Measurements from ENCODE around the gene ARHGEF28. TPM values are rescaled to one million over a fixed set of nuclear protein-coding genes. Genes with fewer than 3 reads are reported as not detected.

ARHGEF28 gene
- total and polyA plus RNA-seq, 4 donors = 4.8 to 27.8 (median 12.7) TPM

DNA sequence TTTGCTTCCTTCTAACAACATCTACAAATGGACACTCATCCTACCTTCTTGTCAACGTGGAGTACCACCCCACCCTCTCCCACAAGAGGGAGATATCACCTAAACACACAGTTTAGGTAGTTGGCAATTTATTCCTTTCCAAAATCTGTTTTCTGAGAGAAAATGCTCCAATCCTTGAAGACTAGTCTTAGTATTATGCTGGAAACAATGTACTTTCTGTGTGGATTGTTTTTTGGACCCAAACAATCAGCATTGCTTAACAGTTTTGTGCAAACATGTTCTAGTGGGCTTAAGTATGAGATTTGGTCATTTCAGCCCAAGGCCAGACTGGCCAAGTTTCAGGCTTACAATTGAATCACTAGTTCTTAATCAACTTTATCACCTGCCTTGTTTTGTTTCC lies 359.1 kb downstream of the ARHGEF28 start:
- DNase-seq (no peak), ATAC-seq (ENCODE audit: low FRiP score) (no peak)
- H3K27ac ChIP-seq (ENCODE audit: low read depth in 1 of 2, low read length in 2 of 2) = no peak overlapping the region
- H3K4me1 ChIP-seq (ENCODE audit: control insufficient read depth in 1 of 2, insufficient read depth in 2 of 2, low read length in 2 of 2) = no peaks in the 10 kb centered on the region
- H3K4me3 ChIP-seq (ENCODE audit: low read length in 2 of 2) = no peak overlapping the region
- H3K9me3 ChIP-seq (ENCODE audit: control insufficient read depth, low read length) = peaks cover 1% of the 10 kb centered on the region
- intact Hi-C loops (cut with DNase I) = loop anchor here in 1 of 2 donors (10.0 kb wide), 1 partner anchor 660 kb away; the partner anchor contains the start of gene ENC1
- WGBS, 2 donors = 16 to 18% methylated on average over 1 of the region's 1 CpG
- H3K27me3 ChIP-seq (ENCODE audit: control insufficient read depth in 1 of 2, insufficient read depth in 2 of 2, low read length in 1 of 2) = no peaks in the 10 kb centered on the region
- H3K36me3 ChIP-seq (ENCODE audit: control insufficient read depth in 1 of 2, insufficient read depth in 2 of 2, low read length in 1 of 2) = no peaks in the 10 kb centered on the region

DNA sequence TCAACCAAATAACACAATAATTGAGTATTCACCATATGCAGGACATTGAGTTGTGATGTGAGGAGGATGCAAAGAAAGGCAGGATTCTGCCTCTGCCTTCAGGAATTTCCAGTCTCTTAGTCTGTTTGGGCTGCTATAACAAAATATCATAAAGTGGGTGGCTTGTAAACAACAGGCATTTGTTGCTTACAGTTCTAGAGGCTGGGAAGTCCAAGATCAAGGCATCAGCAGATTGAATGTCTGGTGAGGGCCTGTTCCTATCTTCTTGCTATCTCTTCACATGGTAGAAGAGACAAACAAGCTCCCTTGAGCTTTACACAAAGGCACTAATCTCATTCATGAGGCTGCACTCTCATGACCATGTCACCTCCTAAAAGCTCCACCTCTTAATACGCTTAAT lies 360.7 kb downstream of the ARHGEF28 start:
- intact Hi-C loops (cut with DNase I) = loop anchor here in 1 of 2 donors (10.0 kb wide), 1 partner anchor 658 kb away; the partner anchor contains the start of gene ENC1
- no peaks in the 10 kb centered on the region for H3K27me3 ChIP-seq (ENCODE audit: control insufficient read depth in 1 of 2, insufficient read depth in 2 of 2, low read length in 1 of 2)
- H3K9me3 ChIP-seq (ENCODE audit: control insufficient read depth, low read length) = no peaks in the 10 kb centered on the region
- ATAC-seq (ENCODE audit: low FRiP score) (no peak), DNase-seq (no peak)
- no peaks in the 10 kb centered on the region for H3K36me3 ChIP-seq (ENCODE audit: control insufficient read depth in 1 of 2, insufficient read depth in 2 of 2, low read length in 1 of 2)
- H3K27ac ChIP-seq (ENCODE audit: low read depth in 1 of 2, low read length in 2 of 2) = no peak overlapping the region
- 98 to 100% methylated on average over 1 of the region's 1 CpG for WGBS, 2 donors
- H3K4me1 ChIP-seq (ENCODE audit: control insufficient read depth in 1 of 2, insufficient read depth in 2 of 2, low read length in 2 of 2) = no peaks in the 10 kb centered on the region
- no peak overlapping the region for H3K4me3 ChIP-seq (ENCODE audit: low read length in 2 of 2)

DNA sequence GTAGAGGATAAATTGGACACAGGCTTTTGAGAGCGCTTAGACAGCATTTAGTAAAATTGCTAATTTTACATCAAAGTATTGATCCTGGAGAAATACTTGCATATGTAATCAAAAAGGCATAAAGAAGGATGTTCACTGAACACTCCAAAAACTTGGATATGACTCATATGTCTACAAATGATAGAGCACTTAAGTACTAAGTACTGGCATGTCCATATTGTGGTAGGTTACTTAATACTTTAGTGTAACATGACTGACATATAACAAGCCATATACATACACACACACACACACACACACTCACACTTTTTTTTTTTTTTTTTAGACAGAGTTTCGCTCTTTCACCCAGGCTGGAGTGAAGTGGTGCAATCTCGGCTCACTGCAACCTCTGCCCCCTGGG lies 361.9 kb downstream of the ARHGEF28 start:
- intact Hi-C loops (cut with DNase I) = loop anchor here in 1 of 2 donors (10.0 kb wide), 1 partner anchor 657 kb away; the partner anchor contains the start of gene ENC1
- Histone ChIP-seq H3K4me1 (ENCODE audit: control insufficient read depth in 1 of 2, insufficient read depth in 2 of 2, low read length in 2 of 2) (no peaks in the 10 kb centered on the region), H3K27ac (ENCODE audit: low read depth in 1 of 2, low read length in 2 of 2) (no peak overlapping the region), H3K27me3 (ENCODE audit: control insufficient read depth in 1 of 2, insufficient read depth in 2 of 2, low read length in 1 of 2) (no peaks in the 10 kb centered on the region), H3K9me3 (ENCODE audit: control insufficient read depth, low read length) (no peaks in the 10 kb centered on the region), H3K4me3 (ENCODE audit: low read length in 2 of 2) (no peak overlapping the region), H3K36me3 (ENCODE audit: control insufficient read depth in 1 of 2, insufficient read depth in 2 of 2, low read length in 1 of 2) (no peaks in the 10 kb centered on the region)
- DNase-seq = no peak
- no peak for ATAC-seq (ENCODE audit: low FRiP score)
- 96 to 100% methylated on average over 3 of the region's 3 CpGs for WGBS, 2 donors

DNA sequence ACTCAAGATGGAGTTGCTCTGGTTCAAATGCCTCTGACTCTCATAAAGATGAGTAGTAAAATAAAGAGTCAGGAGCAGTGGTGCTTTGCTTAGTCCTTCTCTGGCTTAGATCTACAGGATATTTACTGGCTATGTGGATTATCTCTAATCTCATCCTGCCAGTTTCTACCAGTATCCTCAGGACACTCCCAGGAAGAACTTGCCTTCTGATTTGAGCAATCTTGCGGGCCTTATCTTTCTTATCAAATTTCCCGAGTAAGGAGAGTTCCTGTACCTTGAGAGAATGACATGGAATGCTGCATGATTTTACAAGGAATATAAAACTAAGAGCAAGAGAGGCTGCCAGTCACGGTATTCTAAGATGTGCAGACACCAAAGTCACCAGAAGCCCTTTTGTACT lies 364.0 kb downstream of the ARHGEF28 start:
- Histone ChIP-seq H3K4me1 (ENCODE audit: control insufficient read depth in 1 of 2, insufficient read depth in 2 of 2, low read length in 2 of 2) (no peaks in the 10 kb centered on the region), H3K27me3 (ENCODE audit: control insufficient read depth in 1 of 2, insufficient read depth in 2 of 2, low read length in 1 of 2) (no peaks in the 10 kb centered on the region), H3K9me3 (ENCODE audit: control insufficient read depth, low read length) (no peaks in the 10 kb centered on the region), H3K36me3 (ENCODE audit: control insufficient read depth in 1 of 2, insufficient read depth in 2 of 2, low read length in 1 of 2) (no peaks in the 10 kb centered on the region), H3K4me3 (ENCODE audit: low read length in 2 of 2) (no peak overlapping the region), H3K27ac (ENCODE audit: low read depth in 1 of 2, low read length in 2 of 2) (no peak overlapping the region)
- intact Hi-C loops (cut with DNase I) = loop anchor here in 1 of 2 donors (10.0 kb wide), 1 partner anchor 655 kb away; the partner anchor contains the start of gene ENC1
- ATAC-seq (ENCODE audit: low FRiP score) = no peak
- WGBS, 2 donors = 70 to 79% methylated on average over 3 of the region's 3 CpGs
- no peak for DNase-seq

Other genes with a start within 250 kb of the ARHGEF28 start
- gene FOXD1, start 177.4 kb upstream of the ARHGEF28 start, total RNA-seq = 10 to 100 TPM in 1 of 2 donors, 1 to 10 TPM in 1; 9.9 to 15.2 TPM
- 1 to 10 TPM in 1 of 2 donors, under 1 TPM in 1; 0.25 to 6.7 TPM for gene FOXD1, start 177.4 kb upstream of the ARHGEF28 start, polyA plus RNA-seq
- gene BTF3, start 127.8 kb upstream of the ARHGEF28 start, total RNA-seq = 100 to 1,000 TPM; 393 to 484 TPM
- 1,000 to 10,000 TPM in 1 of 2 donors, 100 to 1,000 TPM in 1; 653 to 1,015 TPM for gene BTF3, start 127.8 kb upstream of the ARHGEF28 start, polyA plus RNA-seq
- gene ANKRA2, start 60.6 kb upstream of the ARHGEF28 start, total RNA-seq = 10 to 100 TPM; 19.5 to 26.4 TPM
- 10 to 100 TPM; 21.8 to 29.9 TPM for gene ANKRA2, start 60.6 kb upstream of the ARHGEF28 start, polyA plus RNA-seq
- gene UTP15, start 60.5 kb upstream of the ARHGEF28 start, total RNA-seq = 10 to 100 TPM; 12.4 to 17.0 TPM
- gene UTP15, start 60.5 kb upstream of the ARHGEF28 start, polyA plus RNA-seq = 1 to 10 TPM; 5.0 to 8.5 TPM